Hematopoietic multipotent progenitor cell treated with erythropoietin and hydrocortisone succinate and interleukin-3 and kit ligand, for 4 days (in vitro differentiated cells): ENCODE results near the gene SPACA9.

Experiments used
- DNase-seq: peaks from one replicate; pipeline ENCODE4 v3.0.0-alpha.2; 2015

The SPACA9 gene

GRCh38 chr9:132864277-132864676 is 14.4 kb upstream of the SPACA9 start:
- DNase-seq: no peak

- no peak for DNase-seq
These were observed 14.0 kb upstream of the SPACA9 start for GRCh38 chr9:132864691-132865090.

DNA sequence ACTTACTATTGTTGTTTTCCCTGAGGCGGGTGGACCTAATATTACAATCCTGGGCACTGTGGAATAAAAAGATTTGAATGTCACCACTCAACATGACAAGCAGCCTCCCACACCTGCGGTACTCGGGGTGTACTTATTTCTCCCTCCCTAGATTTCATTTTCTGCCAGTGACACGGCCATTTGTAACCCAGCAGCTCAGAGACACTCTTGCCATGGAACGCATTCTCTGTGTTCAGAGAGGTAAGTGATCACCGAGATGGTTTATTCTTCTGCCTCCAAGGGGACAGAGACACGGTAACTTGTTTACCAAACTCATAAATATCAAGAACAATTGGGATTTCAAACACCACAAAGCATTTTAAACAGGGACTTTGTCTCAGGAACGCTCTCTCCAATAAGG is 11.8 kb upstream of the SPACA9 start:
- DNase-seq: no peak

DNA sequence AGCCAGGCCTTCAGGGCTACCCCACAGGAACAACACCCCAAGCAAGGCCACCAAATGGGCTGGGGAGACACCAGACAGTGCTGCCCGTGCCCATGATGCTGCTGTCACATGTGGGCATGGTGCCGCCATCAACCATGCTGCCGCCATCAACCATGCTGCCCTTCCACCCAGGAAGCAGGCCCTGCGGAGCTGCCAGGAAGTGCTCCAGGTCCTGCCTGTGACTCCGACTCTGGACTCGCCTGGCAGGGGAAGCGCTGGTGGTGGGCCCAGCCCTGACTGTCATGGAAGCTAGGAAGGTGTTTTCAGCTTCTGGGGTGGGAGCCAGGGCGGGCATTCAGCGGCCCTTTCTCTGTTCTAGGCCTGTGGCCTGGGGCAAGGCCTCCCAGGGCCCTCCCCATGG is 9.4 kb upstream of the SPACA9 start:
- no peak for DNase-seq

- no peak for DNase-seq
These were observed 5.3 kb upstream of the SPACA9 start for GRCh38 chr9:132873403-132873802.

- DNase-seq: no peak
These were observed 3.5 kb upstream of the SPACA9 start for GRCh38 chr9:132875159-132875558.

- no peak for DNase-seq
These were observed 1.8 kb upstream of the SPACA9 start for GRCh38 chr9:132876849-132877248.

GRCh38 chr9:132877458-132877823 is 1.3 kb upstream of the SPACA9 start:
- DNase-seq: no peak

DNA sequence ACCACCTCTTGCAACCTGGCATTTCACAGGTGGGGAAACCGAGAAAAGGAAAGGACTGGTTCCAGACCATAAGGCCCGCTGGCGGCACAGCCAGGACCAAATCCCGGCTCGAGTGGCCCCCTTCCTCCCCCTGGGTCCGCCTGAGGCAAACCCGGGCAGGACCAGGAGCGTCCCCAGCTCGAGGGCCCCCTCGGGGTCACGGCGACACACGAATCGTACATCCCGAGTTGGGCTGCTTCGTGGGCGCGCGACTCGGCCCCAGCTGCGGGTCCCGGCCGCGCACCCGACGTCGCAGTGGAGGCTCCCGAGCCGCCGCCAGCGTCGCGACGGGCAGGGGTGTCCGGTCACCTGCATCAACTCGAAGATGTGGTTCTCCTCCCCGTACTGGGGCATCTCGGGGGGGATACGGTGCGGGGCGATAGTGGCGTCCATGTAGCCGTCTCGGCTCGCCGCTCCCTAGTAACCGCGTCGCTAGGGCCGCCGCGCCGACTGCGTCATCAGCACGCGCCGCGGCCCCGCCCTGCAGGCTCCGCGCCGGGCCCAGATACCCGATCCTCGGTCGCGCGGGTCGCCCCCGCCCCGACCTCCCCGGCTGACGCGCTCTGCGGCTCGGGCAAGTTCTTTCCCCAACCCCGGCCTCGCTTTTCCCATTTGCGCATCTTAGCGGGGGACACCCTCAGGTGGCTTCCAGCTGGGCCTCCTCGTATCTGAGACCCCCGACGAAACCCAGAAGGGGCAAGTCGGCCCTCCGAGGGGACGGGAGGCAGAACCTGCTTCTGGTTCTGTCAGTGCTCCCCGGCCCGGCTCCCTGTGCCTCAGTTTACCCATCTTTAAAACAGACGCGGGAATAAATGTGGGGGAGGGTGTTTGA is 639 bp upstream of the SPACA9 start, which contains the start of gene AK8:
TSS of gene AK8 (minus strand) at position 461 of the 871 bp plus-strand sequence. CDS start at position 432, 29 bp downstream.
- peak; percentile 81 for DNase-seq

- DNase-seq: peak; percentile 57
These were observed 992 bp downstream of the SPACA9 start for GRCh38 chr9:132879457-132880323.

- no peak for DNase-seq
These were observed 1.6 kb downstream of the SPACA9 start for GRCh38 chr9:132880324-132880661.

DNA sequence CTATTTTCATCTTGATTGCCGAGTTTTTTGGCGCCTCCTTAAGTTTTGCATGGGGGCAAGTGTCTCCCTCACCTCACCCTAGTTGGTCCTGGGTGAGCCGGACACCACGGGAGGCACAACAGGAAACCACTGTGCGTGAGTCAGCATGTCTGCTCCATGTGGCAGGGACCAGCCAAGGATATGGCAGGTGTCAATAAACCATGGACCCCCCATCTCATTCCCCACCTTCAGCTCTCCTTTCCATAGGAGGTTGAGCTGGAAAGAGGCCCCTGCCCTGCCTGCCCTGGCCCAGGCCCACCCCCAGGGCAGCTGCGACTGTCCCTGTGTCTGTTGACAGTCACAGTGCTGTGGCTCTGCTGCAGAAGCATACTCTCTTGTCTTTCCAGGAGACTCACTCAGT is 3.1 kb downstream of the SPACA9 start:
- DNase-seq: peak; percentile 67

DNA sequence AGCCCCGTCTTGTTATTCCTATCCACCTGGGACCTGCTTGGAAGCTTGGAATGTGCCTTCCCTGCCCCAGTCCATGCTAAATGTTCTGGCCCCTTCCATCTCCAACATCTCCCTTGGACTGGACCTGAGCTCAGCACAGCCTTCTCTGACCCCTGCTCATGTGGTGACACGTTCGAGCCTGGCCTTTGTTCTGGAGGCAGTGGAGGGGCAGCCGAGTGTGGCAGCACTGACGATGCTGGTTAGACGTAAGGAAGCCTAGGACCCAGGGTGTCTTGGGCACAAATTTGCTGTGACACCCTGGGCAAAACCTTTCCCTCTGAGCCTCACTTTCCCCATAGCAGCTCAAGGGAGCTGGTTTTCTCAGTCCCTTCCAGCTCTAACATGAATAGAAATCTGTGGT is 3.9 kb downstream of the SPACA9 start:
- DNase-seq: no peak

- DNase-seq: no peak
These were observed 4.9 kb downstream of the SPACA9 start for GRCh38 chr9:132883349-132884294.

DNA sequence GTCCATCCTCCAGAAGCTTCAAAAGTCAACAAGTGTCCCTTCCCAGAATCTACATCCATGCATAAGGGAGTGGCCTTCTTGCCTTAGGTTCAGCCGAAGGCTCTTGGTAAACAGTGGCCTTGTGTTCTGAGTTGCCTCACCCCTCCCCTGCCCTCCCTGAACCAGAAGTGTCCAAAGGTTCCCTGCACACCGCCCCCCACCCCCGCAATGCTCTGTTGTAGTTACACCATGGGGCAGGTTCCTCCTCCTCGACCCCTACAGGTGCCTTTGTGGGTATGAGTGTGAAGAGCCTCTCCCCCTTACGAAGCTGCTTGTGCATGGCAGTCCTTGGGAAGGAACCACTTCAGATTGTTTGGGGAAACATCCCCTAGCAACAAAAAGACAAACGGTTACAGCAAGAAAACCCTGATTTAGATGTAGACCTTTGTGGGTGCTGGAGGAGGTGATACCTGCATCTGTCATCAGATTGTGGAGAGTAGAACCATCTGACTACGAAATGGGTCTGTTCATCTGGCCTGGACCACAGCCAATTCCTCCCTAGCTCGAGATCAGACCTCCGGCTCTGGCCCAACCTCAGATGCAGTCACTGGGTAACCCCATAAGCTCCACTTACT is 7.1 kb downstream of the SPACA9 start:
- DNase-seq: peak; percentile 18

GRCh38 chr9:132886334-132886725 is 7.6 kb downstream of the SPACA9 start:
- DNase-seq: no peak

DNA sequence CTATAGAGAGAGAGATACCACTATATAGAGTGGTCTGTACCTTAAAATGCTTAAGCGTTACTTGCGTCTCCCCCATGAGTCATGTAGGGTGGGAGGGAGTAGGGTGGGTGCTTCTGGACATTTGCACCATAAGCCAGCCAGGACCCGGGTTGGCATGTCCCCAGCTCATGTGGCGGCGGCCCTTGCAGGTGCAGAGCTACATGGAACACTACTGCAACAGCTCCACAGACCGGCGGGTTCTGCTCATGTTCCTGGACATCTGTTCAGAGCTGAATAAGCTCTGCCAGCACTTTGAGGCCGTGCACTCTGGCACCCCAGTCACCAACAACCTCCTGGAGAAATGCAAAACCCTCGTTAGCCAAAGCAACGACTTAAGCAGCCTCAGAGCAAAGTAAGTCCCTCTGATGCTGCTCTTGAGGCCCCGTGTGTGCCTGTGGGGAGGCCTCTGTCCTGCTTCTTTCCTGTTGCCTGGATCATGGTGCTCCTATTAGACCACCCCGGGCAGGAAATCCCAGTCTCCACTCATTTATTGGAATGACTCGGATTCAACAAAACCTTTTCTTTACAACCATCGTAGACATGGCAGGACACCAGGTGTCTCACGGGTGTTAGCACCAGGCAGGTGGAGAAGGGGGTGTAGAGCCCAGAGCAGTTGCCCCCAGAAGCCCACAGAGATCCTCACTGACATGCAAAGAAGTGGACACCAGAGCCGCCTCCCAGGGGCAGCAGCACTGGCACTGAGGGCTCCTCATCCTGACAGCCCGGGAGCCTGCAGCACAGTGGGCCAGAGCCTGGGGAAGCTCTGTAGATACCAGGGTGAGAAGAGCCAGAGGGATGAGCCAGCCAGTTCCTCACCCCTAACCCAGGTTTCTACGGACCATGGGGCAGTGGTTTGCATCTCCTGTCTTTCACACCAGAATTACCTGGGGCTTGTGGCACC is 8.8 kb downstream of the SPACA9 start:
- no peak for DNase-seq

GRCh38 chr9:132888151-132888550 is 9.5 kb downstream of the SPACA9 start:
- DNase-seq: no peak

GRCh38 chr9:132892400-132892799 is 13.7 kb downstream of the SPACA9 start:
- no peak for DNase-seq

DNA sequence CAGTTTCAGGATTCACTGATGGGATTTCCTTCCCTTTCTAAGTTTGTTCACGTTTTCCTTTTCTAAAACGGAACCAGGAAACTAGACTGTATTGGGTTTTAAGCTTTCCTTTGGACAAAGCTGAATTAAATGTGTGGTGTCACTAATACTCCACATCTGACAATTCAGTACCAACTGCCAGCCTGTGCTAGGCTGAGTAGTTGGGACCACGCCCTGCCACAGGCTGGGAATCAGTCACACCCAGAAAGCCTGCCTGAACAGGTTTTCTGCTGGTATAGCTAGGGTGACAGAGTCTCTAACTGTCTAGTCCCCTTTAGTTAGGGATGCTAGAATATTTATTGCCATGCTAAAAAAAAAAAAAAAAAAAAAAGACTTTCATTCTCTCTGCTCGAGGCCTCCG is 15.6 kb downstream of the SPACA9 start:
- peak; percentile 93 for DNase-seq
